Measurements from ENCODE around the gene FSTL4.
A peak's percentile ranks its signal among the peaks of the same experiment; 100 is the strongest.

Gene FSTL4

GRCh38 chr5:133612249-133612860, at the start of gene FSTL4:
TSS of gene FSTL4 (minus strand) at chr5:133612541.
- peak; percentile 82 for DNase-seq

- no peak for DNase-seq
Measured at GRCh38 chr5:133661389-133661788, 49.0 kb upstream of the FSTL4 start.

- DNase-seq = no peak
Measured at GRCh38 chr5:133658327-133658726, 46.0 kb upstream of the FSTL4 start.

GRCh38 chr5:133657036-133657435, 44.7 kb upstream of the FSTL4 start:
- DNase-seq = no peak

- DNase-seq = no peak
Measured at GRCh38 chr5:133655966-133656365, 43.6 kb upstream of the FSTL4 start.

GRCh38 chr5:133653760-133654049, 41.4 kb upstream of the FSTL4 start:
- no peak for DNase-seq

GRCh38 chr5:133652951-133653759, 40.8 kb upstream of the FSTL4 start:
- DNase-seq = no peak

GRCh38 chr5:133644000-133644865, 31.9 kb upstream of the FSTL4 start:
- no peak for DNase-seq

- DNase-seq = no peak
Measured at GRCh38 chr5:133643365-133643764, 31.0 kb upstream of the FSTL4 start.

- no peak for DNase-seq
Measured at GRCh38 chr5:133642153-133642722, 29.9 kb upstream of the FSTL4 start.

GRCh38 chr5:133641683-133642082, 29.3 kb upstream of the FSTL4 start:
- no peak for DNase-seq

- no peak for DNase-seq
Measured at GRCh38 chr5:133639850-133640528, 27.6 kb upstream of the FSTL4 start.

- no peak for DNase-seq
Measured at GRCh38 chr5:133638436-133638835, 26.1 kb upstream of the FSTL4 start.

- no peak for DNase-seq
Measured at GRCh38 chr5:133637206-133637605, 24.9 kb upstream of the FSTL4 start.

GRCh38 chr5:133635051-133635450, 22.7 kb upstream of the FSTL4 start:
- DNase-seq = no peak

GRCh38 chr5:133627180-133627579, 14.8 kb upstream of the FSTL4 start:
- DNase-seq = no peak

- DNase-seq = no peak
Measured at GRCh38 chr5:133624316-133624715, 12.0 kb upstream of the FSTL4 start.

GRCh38 chr5:133618141-133618540, 5.8 kb upstream of the FSTL4 start:
- DNase-seq = no peak

GRCh38 chr5:133613743-133614142, 1.4 kb upstream of the FSTL4 start:
- DNase-seq = no peak

- DNase-seq = no peak
Measured at GRCh38 chr5:133613184-133613583, 843 bp upstream of the FSTL4 start.

- DNase-seq = peak; percentile 9
Measured at GRCh38 chr5:133611357-133612248, 738 bp downstream of the FSTL4 start.
